HG03520 (cell line): ENCODE data around the gene MCM10.
"Not testable (repeated sequence)": the region's sequence is repeated elsewhere in the genome, so short reads cannot be mapped to it uniquely, and the experiment has no call there.

Experiments used
- ATAC-seq: cut with Tn5 transposase; IDR thresholded peaks from one replicate; pipeline ENCODE4 v1.9.1; 2021; ENCODE audit warnings: mild to moderate bottlenecking, moderate library complexity; ENCODE audit not compliant: unreplicated experiment

MCM10 gene

GRCh38 chr10:13219685-13220670, 58.6 kb downstream of the MCM10 start:
- no peak for ATAC-seq

- no peak for ATAC-seq
These were observed 60.2 kb downstream of the MCM10 start for GRCh38 chr10:13221572-13221971.

DNA sequence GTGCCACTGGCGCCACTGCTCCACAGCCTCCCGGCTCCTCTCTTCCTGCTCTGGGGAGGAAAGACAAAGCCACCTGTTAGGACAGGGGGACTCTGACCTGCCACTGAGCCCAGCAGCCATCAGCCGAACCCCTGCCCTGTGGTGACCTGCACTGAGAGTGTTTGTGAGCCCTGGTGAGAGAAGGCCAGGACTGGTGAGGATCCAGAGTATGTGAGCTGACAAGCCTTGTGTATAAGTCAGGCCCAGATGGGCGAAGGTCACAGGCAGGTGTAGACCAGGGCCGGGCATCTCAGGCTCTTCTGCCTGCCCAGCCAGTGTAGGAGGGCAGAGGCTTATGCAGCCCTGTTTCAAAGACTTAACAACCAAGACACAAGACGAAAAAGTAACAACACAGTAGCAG, 60.8 kb downstream of the MCM10 start:
- no peak for ATAC-seq

- ATAC-seq, result no peak
These were observed 61.2 kb downstream of the MCM10 start for GRCh38 chr10:13222566-13222965.

- ATAC-seq, result no peak
These were observed 61.9 kb downstream of the MCM10 start for GRCh38 chr10:13223241-13223640.

GRCh38 chr10:13224210-13224995, 63.0 kb downstream of the MCM10 start:
- ATAC-seq, result no peak

GRCh38 chr10:13225601-13226000, 64.2 kb downstream of the MCM10 start:
- no peak for ATAC-seq

GRCh38 chr10:13227031-13227430, 65.7 kb downstream of the MCM10 start:
- no peak for ATAC-seq

DNA sequence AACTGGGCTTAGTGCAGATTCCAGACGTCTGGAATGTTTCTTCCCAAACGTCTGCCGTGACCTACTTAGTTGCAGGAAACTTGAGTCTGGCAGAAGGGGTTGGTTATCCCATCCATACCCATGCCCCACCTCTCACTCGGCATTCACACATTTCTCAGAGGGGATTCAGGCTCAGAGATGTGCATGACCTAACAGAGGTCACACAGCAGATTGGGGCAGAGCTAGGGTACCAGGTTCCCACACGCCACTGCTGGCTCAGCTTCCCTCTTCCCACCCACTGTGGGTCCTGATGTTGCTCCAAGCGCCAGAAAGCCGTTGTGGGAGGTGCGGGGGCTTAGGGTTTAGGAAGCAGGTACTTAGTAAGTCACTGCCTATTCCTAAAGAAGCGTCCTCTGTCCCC, 69.8 kb downstream of the MCM10 start:
- ATAC-seq, result no peak

- ATAC-seq, result no peak
These were observed 70.5 kb downstream of the MCM10 start for GRCh38 chr10:13231808-13232207.

GRCh38 chr10:13233358-13233757, 72.0 kb downstream of the MCM10 start:
- ATAC-seq, result no peak

DNA sequence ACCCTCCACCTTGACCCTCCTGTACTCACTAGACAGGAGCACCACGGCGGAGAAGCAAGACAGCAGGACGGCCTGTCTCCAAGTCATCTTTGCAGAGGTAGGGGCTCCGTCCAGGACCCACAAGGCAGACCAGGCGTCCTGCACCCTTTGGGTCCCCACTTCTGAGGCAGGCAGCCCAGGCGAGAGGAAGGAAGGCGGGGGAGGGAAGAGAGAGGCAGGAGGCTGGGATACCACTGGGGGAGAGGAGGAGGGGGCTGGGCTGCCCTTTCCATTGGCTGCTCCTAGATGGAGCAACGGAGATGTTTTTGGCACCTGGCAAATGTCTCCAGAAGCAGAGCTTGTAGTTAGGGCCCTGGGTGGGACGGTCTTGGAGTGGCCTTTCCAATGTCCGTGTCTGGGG, 72.8 kb downstream of the MCM10 start, which contains the start of gene UCMA:
Gene UCMA, minus strand, starts transcription at position 203 of the 400 bp plus-strand sequence. Its CDS starts 116 bp downstream, at position 87.
- ATAC-seq, result no peak

DNA sequence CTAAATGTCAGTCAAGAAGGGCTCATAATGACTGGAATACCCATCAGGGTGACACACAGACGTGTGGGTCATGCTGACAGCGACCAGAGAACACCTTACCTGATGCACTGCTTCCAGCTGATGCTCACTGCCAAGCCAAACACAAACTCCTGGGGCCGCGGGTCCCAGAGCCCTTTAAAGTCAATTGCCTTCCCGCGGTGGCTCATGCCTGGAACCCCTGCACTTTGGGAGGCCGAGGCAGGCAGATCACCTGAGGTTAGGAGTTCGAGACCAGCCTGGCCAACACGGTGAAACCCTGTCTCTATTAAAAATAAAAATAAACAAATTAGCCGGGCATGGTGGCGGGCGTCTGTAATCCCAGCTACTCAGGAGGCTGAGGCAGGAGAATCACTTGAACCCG, 73.4 kb downstream of the MCM10 start:
- not testable (repeated sequence) for ATAC-seq

DNA sequence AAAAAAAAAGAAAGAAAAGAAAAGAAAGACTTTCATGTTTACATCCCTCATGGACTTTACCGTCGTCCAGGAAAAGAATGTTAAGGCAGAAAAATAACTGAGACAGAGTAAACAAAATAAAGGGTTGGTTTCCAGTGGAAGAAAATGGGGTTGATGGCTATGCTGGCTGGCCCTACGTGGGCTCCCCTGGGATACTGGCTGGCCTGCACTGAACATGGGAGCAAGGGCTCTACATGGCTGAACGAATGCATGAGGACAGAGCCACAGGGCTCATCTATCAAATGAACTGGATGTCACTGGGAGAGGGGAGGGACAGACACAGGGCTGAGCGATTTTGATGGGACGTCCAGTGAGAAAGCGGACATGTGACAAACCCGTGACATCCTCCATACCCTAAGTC, 75.3 kb downstream of the MCM10 start:
- ATAC-seq, result no peak

DNA sequence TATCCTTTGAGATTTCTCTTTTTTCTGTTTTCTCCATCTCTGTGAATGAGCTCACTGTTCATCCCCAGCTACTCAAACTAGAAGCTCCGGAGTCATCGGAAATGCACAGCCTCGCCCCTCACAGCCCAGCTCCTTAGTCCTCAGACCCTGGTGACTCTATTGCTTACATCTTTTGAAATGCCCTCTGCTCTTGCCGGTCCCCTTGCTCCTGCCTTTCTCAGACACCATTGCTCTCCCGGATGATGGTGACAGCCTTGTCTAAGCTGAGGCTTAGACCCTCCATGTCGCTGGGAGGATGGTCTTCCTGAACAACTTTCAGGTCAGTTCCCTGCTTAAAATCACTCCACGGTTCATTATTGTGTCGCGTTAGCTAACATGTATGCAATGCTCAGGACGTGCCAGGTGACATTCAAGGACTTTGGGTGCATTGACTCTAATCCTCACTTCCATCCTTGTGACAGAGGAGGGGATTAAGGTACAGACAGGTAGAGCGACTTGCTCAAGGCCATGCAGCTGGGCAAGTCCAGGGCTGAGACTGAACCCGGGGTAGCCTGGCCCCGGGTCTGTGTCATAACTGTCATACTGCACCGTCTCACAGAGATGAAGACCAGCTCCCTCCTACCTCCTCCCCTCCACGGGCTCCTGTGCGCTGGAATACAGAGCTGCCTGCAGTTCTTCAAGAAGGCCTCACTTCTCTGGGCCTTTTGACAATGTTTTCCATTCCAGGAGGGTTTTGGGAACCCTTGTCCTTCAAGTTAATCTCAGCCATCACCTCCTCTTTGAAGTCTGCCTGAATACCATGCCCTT, 77.1 kb downstream of the MCM10 start:
- no peak for ATAC-seq

DNA sequence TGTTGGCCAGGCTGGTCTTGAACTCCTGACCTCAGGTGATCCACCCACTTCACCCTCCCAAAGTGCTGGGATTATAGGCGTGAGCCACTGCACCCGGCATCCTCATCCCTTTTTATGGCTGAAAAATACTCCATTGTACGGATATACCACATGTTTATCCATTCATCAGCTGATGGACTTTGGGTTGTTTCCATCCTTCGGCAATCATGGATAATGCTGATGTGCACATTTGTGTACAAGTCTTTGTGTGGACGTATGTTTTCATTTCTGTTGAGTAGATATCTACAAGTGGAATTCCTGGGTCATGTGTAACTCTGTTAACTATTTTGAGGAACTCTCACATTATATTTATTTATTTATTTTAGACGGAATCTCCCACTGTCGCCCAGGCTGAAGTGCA, 78.6 kb downstream of the MCM10 start:
- no peak for ATAC-seq

- no peak for ATAC-seq
These were observed 80.3 kb downstream of the MCM10 start for GRCh38 chr10:13241613-13242012.

GRCh38 chr10:13242260-13242659, 80.9 kb downstream of the MCM10 start:
- not testable (repeated sequence) for ATAC-seq

- no peak for ATAC-seq
These were observed 85.9 kb downstream of the MCM10 start for GRCh38 chr10:13247246-13247645.

- ATAC-seq, result no peak
These were observed 86.4 kb downstream of the MCM10 start for GRCh38 chr10:13247784-13248183.

DNA sequence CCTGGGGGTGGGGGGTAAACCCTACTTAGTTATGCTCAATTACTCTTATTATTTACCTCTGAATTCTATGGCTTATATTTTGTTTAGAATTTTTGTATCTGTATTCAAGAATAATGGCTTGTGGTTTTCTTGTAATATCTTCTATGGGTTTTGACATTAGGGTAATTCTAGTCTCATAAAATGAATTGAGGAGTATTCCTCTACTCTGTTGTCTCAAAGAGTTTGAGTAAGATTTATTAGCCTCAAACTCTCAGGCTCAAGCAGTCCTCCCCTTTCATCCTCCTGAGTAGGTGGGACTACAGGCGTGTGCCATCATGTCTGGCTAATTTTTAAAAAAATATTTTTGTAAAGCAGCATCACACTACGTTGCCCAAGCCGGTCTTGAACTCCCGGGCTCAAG, 92.4 kb downstream of the MCM10 start:
- ATAC-seq, result no peak
